ENCODE data around the gene ZNF598. TPM values are rescaled to one million over a fixed set of nuclear protein-coding genes. Genes with fewer than 3 reads are reported as not detected.
"Not testable (repeated sequence)": the region's sequence is repeated elsewhere in the genome, so short reads cannot be mapped to it uniquely, and the experiment has no call there.

The ZNF598 gene
- total RNA-seq, 2 experiments from 2014 or later, result 75.1 to 75.9 TPM

DNA sequence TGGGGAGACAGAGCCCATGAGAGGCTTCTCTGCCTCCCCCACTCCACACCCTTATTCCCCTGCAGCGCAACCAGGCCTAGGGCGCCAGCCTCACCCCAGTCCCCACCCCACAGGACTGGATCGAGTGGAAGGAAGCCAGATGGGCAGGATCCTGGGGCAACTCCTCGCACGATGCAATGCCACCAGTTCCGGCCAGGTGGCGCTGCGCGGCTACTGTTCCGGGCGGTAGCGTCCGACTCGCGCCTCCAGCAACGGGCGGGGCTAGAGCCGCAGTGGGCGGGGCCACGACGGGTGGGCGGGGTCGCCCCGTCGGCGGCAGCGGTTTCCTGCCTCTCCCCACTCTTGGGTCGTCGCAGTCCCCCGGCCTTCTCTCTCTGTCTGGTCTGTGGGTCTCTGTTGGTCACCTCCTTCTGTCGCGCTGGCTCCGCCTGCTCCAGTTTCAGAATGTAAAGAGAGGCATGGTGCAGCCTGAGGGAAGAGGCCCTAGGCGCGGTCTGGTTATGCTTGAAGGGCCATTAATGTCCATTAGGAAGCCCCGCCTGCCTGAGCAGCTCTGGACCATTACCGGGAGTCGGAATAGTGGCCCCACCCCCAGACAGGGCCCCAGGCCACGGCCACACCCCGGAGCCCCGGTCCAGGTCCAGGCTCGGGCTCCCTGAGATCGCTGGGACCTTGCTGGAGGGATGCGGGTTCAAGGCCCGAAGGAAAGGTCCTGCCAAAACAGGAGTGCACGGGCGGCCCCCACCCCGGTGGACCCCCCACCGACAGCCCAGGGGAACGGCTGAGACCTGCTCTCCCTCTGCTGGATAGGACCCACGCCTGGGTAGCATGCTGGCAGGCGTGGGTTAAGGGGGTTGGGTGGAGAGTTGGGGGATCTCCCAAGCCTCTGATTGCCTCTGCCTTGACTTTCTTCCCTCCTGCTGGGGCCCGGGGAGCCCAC lies 13.7 kb upstream of the ZNF598 start:
- Mint-ChIP-seq H3K27ac (peak overlapping the region; percentile 82), H3K27me3 (ENCODE audit: low read depth) (peaks cover 40% of the 10 kb centered on the region), H3K36me3 (ENCODE audit: low read depth) (no peaks in the 10 kb centered on the region), H3K9me3 (ENCODE audit: insufficient read depth) (no peaks in the 10 kb centered on the region), H3K4me1 (ENCODE audit: low read depth) (peaks cover 27% of the 10 kb centered on the region), H3K4me3 (peak overlapping the region; percentile 66)
- DNase-seq (peak; percentile 96), ATAC-seq (peak; percentile 81)
- CTCF ChIA-PET, result interaction anchor here (0.6 to 4.2 kb wide), 15 partner anchors 10 to 240 kb away, joined by 3 to 73 read pairs (median 6); partner anchors contain the start of genes ECI1, NTHL1, PKD1 and TRAF7
- POLR2A ChIA-PET, result interaction anchor here (0.7 to 1.5 kb wide), 5 partner anchors 117 to 132 kb away, joined by 4 to 14 read pairs (median 4); partner anchors contain the start of gene TRAF7

DNA sequence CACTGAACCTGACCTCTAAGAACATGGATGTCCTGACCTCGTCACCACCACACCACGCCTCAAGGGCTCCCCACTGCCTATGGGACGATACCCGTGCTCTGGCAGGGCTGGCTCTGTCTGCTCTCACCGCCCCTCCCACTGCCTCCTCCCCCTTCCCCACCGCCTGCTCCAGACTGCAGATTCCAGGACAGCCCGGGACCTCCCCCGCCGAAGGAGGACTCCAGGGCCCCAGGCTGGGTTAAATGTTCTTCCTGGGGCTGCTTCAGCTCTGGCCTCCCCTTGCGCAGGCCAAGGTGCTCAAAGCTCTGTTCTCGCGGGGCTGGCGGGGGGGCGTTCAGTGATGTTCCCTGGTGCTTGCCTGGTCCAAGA lies 13.1 kb upstream of the ZNF598 start:
- H3K9me3 Mint-ChIP-seq (ENCODE audit: insufficient read depth), result no peaks in the 10 kb centered on the region
- CTCF ChIA-PET, result interaction anchor here (0.6 to 4.2 kb wide), 13 partner anchors 9 to 241 kb away, joined by 3 to 73 read pairs (median 7); partner anchors contain the start of genes ECI1, NTHL1, PKD1 and TRAF7
- peak; percentile 21 for ATAC-seq
- peak overlapping the region; percentile 63 for H3K27ac Mint-ChIP-seq
- H3K36me3 Mint-ChIP-seq (ENCODE audit: low read depth), result no peaks in the 10 kb centered on the region
- peaks cover 27% of the 10 kb centered on the region for H3K4me1 Mint-ChIP-seq (ENCODE audit: low read depth)
- H3K4me3 Mint-ChIP-seq, result peak overlapping the region; percentile 66
- no peak for DNase-seq
- POLR2A ChIA-PET, result interaction anchor here (0.7 to 1.5 kb wide), 5 partner anchors 52 to 229 kb away, joined by 3 to 14 read pairs (median 4); partner anchors contain the start of genes ECI1 and TRAF7
- peaks cover 34% of the 10 kb centered on the region for H3K27me3 Mint-ChIP-seq (ENCODE audit: low read depth)

DNA sequence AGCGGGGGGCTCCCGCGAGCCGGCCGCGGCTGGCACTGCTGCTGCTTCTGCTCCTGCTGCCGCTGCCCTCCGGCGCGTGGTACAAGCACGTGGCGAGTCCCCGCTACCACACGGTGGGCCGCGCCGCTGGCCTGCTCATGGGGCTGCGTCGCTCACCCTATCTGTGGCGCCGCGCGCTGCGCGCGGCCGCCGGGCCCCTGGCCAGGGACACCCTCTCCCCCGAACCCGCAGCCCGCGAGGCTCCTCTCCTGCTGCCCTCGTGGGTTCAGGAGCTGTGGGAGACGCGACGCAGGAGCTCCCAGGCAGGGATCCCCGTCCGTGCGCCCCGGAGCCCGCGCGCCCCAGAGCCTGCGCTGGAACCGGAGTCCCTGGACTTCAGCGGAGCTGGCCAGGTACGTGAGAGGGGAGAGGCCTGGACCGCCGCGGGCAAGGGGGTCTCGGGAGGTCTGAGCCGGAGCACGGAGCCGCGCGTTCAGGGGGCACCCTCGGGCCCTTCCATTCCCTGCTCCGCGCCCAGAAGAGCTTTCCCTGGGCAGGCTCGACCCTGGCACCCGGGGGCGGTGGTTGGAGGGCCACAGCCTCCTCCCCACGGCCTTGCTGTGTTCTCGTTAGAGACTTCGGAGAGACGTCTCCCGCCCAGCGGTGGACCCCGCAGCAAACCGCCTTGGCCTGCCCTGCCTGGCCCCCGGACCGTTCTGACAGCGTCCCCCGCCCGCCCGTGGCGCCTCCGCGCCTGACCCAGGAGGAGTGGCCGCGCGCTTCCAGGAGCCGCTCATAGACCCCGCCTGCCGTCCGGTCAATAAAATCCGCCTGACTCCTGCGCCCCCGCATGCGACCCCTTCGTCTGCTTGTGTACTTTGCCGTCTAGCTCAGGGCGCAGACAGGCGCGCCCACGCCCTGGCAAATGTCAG lies 10.6 kb upstream of the ZNF598 start:
- CTCF ChIA-PET, result interaction anchor here (1.1 to 1.6 kb wide), 3 partner anchors 17 to 135 kb away, joined by 3 to 9 read pairs (median 5); partner anchors contain the start of gene TRAF7
- H3K27me3 Mint-ChIP-seq (ENCODE audit: low read depth), result peaks cover 22% of the 10 kb centered on the region
- no peak overlapping the region for H3K4me3 Mint-ChIP-seq

DNA sequence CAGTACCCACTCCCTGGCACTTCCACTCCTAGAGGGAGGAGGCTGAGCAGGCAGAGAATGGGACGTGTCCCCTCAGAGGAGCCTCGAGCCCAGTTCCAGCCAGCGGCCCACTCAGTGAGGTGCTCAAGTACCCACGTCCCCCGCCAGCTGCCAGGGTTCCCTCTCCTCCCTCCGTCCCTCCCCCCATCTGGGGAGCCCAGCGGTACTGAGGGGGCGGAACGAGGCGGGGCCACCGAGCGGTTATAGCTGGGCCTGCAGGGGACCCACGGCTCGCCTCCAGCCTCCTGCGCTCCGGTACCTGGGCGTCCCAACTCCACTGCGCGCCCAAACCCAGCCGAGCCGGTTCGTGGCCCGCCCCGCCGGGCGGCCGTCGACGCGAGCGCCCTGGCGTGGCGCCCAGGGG lies 9.9 kb upstream of the ZNF598 start, which contains the start of gene NPW:
Gene NPW (plus strand): TSS at position 268 of the 403 bp plus-strand sequence.
- Mint-ChIP-seq H3K27me3 (ENCODE audit: low read depth) (peaks cover 20% of the 10 kb centered on the region), H3K4me1 (ENCODE audit: low read depth) (peaks cover 17% of the 10 kb centered on the region), H3K36me3 (ENCODE audit: low read depth) (no peaks in the 10 kb centered on the region), H3K4me3 (no peak within 1 kb of the TSS), H3K9me3 (ENCODE audit: insufficient read depth) (no peaks in the 10 kb centered on the region), H3K27ac (no peak within 1 kb of the TSS)
- ATAC-seq (no peak), DNase-seq (peak; percentile 38)
- ChIA-PET CTCF (interaction anchor here (1.2 to 1.6 kb wide), 2 partner anchors 16 to 136 kb away, joined by 3 to 9 read pairs; partner anchors contain the start of gene TRAF7), POLR2A (interaction anchor here (2.0 kb wide), 1 partner anchor 136 kb away, joined by 7 read pairs; the partner anchor contains the start of gene TRAF7)

More for the DNA sequence above, 10.6 kb upstream of the ZNF598 start:
- POLR2A ChIA-PET, result interaction anchor here (2.0 kb wide), 1 partner anchor 135 kb away, joined by 7 read pairs; the partner anchor contains the start of gene TRAF7
- no peaks in the 10 kb centered on the region for H3K36me3 Mint-ChIP-seq (ENCODE audit: low read depth)
- ATAC-seq (no peak), DNase-seq (no peak)
- peaks cover 17% of the 10 kb centered on the region for H3K4me1 Mint-ChIP-seq (ENCODE audit: low read depth)
- H3K9me3 Mint-ChIP-seq (ENCODE audit: insufficient read depth), result no peaks in the 10 kb centered on the region
- no peak overlapping the region for H3K27ac Mint-ChIP-seq

DNA sequence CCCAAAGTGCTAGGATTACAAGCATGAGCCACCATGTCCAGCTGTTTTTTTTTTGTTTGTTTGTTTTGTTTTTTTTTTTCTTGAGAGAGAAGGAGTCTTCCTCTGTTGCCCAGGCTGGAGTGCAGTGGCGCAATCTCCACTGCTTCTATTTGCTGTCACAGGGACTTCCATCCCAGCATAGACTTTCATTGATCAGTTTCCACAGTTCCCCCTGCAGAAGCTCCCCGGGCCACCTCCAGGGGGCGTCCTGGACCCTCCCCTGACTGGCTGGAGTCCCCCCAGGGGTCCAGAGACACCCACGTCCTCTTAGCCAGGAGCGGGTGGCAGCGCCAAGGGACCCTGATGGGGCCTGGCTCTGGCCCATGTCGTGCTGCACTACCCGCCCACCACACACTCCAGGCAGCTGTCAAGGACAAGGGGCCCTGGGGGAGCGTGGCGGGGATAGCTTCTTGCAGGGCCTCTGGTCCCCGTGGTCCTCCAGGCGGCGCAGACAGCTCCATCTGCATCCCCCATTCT lies 6.8 kb upstream of the ZNF598 start:
- DNase-seq, result no peak
- peak; percentile 35 for ATAC-seq
- Mint-ChIP-seq H3K4me3 (no peak overlapping the region), H3K27me3 (ENCODE audit: low read depth) (peaks cover 14% of the 10 kb centered on the region), H3K4me1 (ENCODE audit: low read depth) (no peaks in the 10 kb centered on the region), H3K27ac (no peak overlapping the region), H3K9me3 (ENCODE audit: insufficient read depth) (no peaks in the 10 kb centered on the region), H3K36me3 (ENCODE audit: low read depth) (no peaks in the 10 kb centered on the region)
- POLR2A ChIA-PET, result interaction anchor here (1.5 kb wide), 1 partner anchor 138 kb away, joined by 7 read pairs; the partner anchor contains the start of gene TRAF7
- CTCF ChIA-PET, result interaction anchor here (1.0 to 2.0 kb wide), 7 partner anchors 8 to 139 kb away, joined by 3 to 10 read pairs (median 6); partner anchors contain the start of gene TRAF7

DNA sequence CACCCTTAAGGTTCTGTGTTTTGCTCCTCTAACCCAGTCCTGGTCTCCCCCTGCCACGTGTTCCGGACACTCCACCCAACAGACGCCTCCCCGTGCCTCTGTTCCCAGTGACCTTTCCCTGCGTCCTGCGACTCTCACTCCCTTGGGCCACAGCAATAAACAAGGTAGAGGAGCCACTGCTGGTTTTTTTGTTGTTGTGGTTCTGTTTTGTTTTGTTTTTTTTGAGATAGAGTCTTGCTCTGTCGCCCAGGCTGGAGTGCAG lies 6.3 kb upstream of the ZNF598 start:
- no peak for DNase-seq
- H3K4me3 Mint-ChIP-seq, result no peak overlapping the region
- H3K4me1 Mint-ChIP-seq (ENCODE audit: low read depth), result no peaks in the 10 kb centered on the region
- no peak for ATAC-seq
- no peaks in the 10 kb centered on the region for H3K36me3 Mint-ChIP-seq (ENCODE audit: low read depth)
- ChIA-PET CTCF (interaction anchor here (1.0 to 2.0 kb wide), 7 partner anchors 8 to 139 kb away, joined by 3 to 10 read pairs (median 6); partner anchors contain the start of gene TRAF7), POLR2A (no interaction called here)
- no peak overlapping the region for H3K27ac Mint-ChIP-seq
- peaks cover 14% of the 10 kb centered on the region for H3K27me3 Mint-ChIP-seq (ENCODE audit: low read depth)
- H3K9me3 Mint-ChIP-seq (ENCODE audit: insufficient read depth), result no peaks in the 10 kb centered on the region

DNA sequence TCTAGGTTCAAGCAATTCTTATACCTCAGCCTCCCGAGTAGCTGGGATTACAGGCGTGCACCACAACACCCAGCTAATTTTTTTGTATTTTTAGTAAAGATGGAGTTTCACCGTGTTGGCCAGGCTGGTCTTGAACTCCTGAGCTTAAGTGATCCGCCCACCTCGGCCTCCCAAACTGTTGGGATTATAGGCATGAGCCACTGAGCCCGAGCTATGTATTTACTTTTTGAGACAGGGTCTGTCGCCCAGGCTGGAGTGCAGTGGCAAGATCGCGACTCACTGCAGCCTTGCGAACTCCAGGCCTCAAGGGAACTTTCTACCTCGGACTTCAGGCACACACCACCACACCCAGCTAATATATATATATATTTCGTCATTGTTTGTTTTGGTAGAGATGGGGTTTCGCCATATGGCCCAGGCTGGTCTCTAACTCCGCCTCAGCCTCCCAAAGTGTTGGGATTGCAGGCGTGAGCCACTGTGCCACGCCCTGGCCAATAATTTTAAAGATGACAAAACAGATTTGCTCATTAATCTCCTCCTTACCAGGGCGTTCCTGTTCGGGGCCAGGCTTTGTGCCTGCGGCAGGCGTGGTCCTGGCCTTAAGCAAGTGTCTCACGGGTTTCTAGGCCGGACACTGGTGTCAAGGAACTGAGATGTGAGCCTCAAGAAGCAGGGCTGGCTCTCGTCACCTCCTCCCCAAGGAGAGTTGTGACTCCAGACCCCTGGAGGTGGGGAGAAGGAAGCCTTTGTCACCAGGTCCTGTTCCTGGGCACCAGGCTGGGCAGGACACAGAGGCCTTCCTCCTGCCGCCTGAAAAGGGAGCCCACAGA lies 5.7 kb upstream of the ZNF598 start:
- no peaks in the 10 kb centered on the region for H3K9me3 Mint-ChIP-seq (ENCODE audit: insufficient read depth)
- H3K4me1 Mint-ChIP-seq (ENCODE audit: low read depth), result peaks cover 2% of the 10 kb centered on the region
- POLR2A ChIA-PET, result no interaction called here
- no peak for ATAC-seq
- H3K36me3 Mint-ChIP-seq (ENCODE audit: low read depth), result peaks cover under 1% of the 10 kb centered on the region
- peaks cover 10% of the 10 kb centered on the region for H3K27me3 Mint-ChIP-seq (ENCODE audit: low read depth)
- DNase-seq, result no peak
- CTCF ChIA-PET, result interaction anchor here (1.6 to 2.0 kb wide), 3 partner anchors 11 to 140 kb away, joined by 4 to 10 read pairs (median 6); partner anchors contain the start of gene TRAF7
- no peak overlapping the region for H3K27ac Mint-ChIP-seq
- H3K4me3 Mint-ChIP-seq, result no peak overlapping the region

DNA sequence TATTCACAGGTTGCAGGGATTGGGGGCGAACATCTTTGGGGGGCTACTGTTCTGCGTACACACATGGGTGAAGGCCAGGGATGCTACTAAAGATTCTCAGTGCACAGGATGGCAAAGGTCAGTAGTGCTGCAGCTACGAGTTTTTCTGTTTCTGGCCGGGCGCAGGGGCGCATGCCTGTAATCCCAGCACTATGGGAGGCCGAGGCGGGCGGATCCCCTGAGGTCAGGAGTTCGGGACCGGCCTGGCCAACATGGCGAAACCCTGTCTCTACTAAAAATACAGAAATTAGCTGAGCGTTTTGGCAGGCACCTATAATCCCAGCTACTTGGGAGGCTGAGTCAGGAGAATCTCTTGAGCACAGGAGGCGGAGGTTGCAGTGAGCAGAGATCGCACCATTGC lies 3.9 kb upstream of the ZNF598 start:
- Mint-ChIP-seq H3K27me3 (ENCODE audit: low read depth) (no peaks in the 10 kb centered on the region), H3K4me1 (ENCODE audit: low read depth) (peaks cover 9% of the 10 kb centered on the region), H3K27ac (no peak overlapping the region), H3K36me3 (ENCODE audit: low read depth) (peaks cover 9% of the 10 kb centered on the region), H3K4me3 (no peak overlapping the region), H3K9me3 (ENCODE audit: insufficient read depth) (no peaks in the 10 kb centered on the region)
- POLR2A ChIA-PET, result interaction anchor here (1.4 kb wide), 1 partner anchor 71 kb away, joined by 4 read pairs; the partner anchor contains the start of gene MSRB1
- ATAC-seq (no peak), DNase-seq (no peak)
- CTCF ChIA-PET, result interaction anchor here (1.0 to 2.2 kb wide), 6 partner anchors 9 to 182 kb away, joined by 3 to 9 read pairs (median 4); partner anchors contain the start of gene GFER

DNA sequence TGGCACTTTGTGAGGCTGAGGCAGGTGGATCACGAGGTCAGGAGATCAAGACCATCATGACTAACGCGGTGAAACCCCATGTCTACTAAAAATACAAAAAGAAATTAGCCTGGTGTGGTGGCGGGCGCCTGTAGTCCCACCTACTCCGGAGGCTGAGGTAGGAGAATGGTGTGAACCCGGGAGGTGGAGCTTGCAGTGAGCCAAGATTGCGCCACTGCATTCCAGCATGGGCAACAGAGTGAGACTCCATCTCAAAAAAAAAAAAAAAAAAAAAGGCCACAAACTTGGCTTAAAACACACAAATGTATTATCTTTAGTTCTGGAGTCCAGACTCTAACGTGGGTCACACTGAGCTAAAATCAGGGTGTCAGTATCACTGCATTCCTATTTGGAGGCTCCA lies 2.1 kb upstream of the ZNF598 start:
- H3K9me3 Mint-ChIP-seq (ENCODE audit: insufficient read depth); H3K27me3 Mint-ChIP-seq (ENCODE audit: low read depth); ATAC-seq; H3K27ac Mint-ChIP-seq; DNase-seq; H3K4me3 Mint-ChIP-seq: not testable (repeated sequence)
- peaks cover 19% of the 10 kb centered on the region for H3K36me3 Mint-ChIP-seq (ENCODE audit: low read depth)
- POLR2A ChIA-PET, result interaction anchor here (1.2 to 1.5 kb wide), 2 partner anchors 40 to 51 kb away, joined by 3 read pairs; partner anchors contain the start of gene TBL3
- H3K4me1 Mint-ChIP-seq (ENCODE audit: low read depth), result peaks cover 26% of the 10 kb centered on the region
- CTCF ChIA-PET, result interaction anchor here (1.4 kb wide), 1 partner anchor 8 kb away, joined by 5 read pairs; no protein-coding TSS in a partner anchor

DNA sequence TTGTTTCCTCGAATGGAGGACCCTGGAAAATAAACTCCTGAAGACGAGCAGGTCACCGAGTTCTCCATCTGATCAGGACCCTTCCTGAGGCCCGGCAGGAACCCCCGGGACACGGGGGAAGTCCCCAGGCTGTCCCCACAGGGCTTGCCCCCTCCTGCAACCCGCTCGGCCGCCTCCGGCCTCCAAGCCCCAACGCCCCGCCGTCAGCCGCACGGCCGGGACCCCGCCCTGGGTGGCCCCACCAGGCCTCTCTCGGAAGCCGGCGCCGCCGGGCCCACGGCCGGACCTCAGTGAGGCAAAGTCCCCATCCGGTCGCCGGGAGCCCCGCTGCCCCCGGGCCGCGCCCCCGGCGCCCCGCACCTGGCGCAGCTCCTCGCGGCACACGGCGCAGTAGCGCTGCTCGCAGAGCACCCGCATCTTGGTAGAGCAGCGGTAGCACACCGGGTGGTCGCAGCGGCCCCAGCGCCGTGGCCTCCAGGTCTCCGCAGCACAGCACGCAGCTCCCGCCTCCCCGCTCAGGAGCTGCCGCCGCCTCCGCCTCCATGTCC lies 383 bp downstream of the ZNF598 start:
- POLR2A ChIA-PET, result interaction anchor here (0.6 to 2.2 kb wide), 7 partner anchors 16 to 197 kb away, joined by 3 to 16 read pairs (median 4); partner anchors contain the start of genes NTHL1, TRAF7 and TSC2
- Mint-ChIP-seq H3K27ac (peak overlapping the region; percentile 88), H3K9me3 (ENCODE audit: insufficient read depth) (no peaks in the 10 kb centered on the region), H3K4me3 (peak overlapping the region; percentile 84), H3K36me3 (ENCODE audit: low read depth) (peaks cover 26% of the 10 kb centered on the region), H3K4me1 (ENCODE audit: low read depth) (peaks cover 37% of the 10 kb centered on the region), H3K27me3 (ENCODE audit: low read depth) (no peaks in the 10 kb centered on the region)
- peak; percentile 33 for DNase-seq
- CTCF ChIA-PET, result interaction anchor here (0.7 to 2.5 kb wide), 3 partner anchors 13 to 142 kb away, joined by 3 to 12 read pairs (median 3); no protein-coding TSS in a partner anchor
- ATAC-seq, result peak; percentile 59

Measured in activated CD8-positive, alpha-beta T cell treated with anti-CD3 and anti-CD28 coated beads, Interleukin-2, amount 10 ng/mL, durations not matched to agents 7 days and 5 days (primary cell).